GM18951 (cell line): Measurements from ENCODE around the gene ALKBH5.
A peak's percentile ranks its signal among the peaks of the same experiment; 100 is the strongest.

ENCODE experiments used
- POLR2A ChIP-seq: IDR thresholded peaks from 4 replicates; pipeline ENCODE4 v1.6.1; 2011; ENCODE audit warnings: mild to moderate bottlenecking; ENCODE audit not compliant: insufficient read length, insufficient read depth; ENCODE audit errors: extremely low read depth
- in situ Hi-C: fragments of 300-500 bp; cut with MboI; formaldehyde crosslinking; loops from one replicate; pipeline ENCODE4 v1.12.0; 2022; ENCODE audit warnings: low sequenced_read_pairs, mixed read lengths, inconsistent platforms; ENCODE audit not compliant: unreplicated experiment

ALKBH5 gene

GRCh38 chr17:18146259-18146658 is 37.4 kb upstream of the ALKBH5 start:
- in situ Hi-C loops = no loop called here
- no peak for TF ChIP-seq POLR2A

GRCh38 chr17:18146980-18147379 is 36.6 kb upstream of the ALKBH5 start:
- TF ChIP-seq POLR2A = no peak
- in situ Hi-C loops = no loop called here

- in situ Hi-C loops = no loop called here
- TF ChIP-seq POLR2A = no peak
Observed at GRCh38 chr17:18148586-18148985, 35.0 kb upstream of the ALKBH5 start.

GRCh38 chr17:18151290-18151689 is 32.3 kb upstream of the ALKBH5 start:
- in situ Hi-C loops = no loop called here
- no peak for TF ChIP-seq POLR2A

GRCh38 chr17:18155179-18155578 is 28.4 kb upstream of the ALKBH5 start:
- TF ChIP-seq POLR2A = no peak
- in situ Hi-C loops = no loop called here

- in situ Hi-C loops = no loop called here
- TF ChIP-seq POLR2A = no peak
Observed at GRCh38 chr17:18156171-18156975, 27.3 kb upstream of the ALKBH5 start.

- TF ChIP-seq POLR2A = no peak
- in situ Hi-C loops = no loop called here
Observed at GRCh38 chr17:18156976-18157280, 26.7 kb upstream of the ALKBH5 start.

GRCh38 chr17:18157354-18157985 is 26.2 kb upstream of the ALKBH5 start:
- TF ChIP-seq POLR2A = no peak
- in situ Hi-C loops = no loop called here

- in situ Hi-C loops = no loop called here
- TF ChIP-seq POLR2A = peak; percentile 23
Observed at GRCh38 chr17:18158022-18158600, 25.5 kb upstream of the ALKBH5 start.

- in situ Hi-C loops = no loop called here
- no peak for TF ChIP-seq POLR2A
Observed at GRCh38 chr17:18159551-18160120, 24.0 kb upstream of the ALKBH5 start.

GRCh38 chr17:18160128-18160856 is 23.3 kb upstream of the ALKBH5 start:
- in situ Hi-C loops = no loop called here
- TF ChIP-seq POLR2A = no peak

GRCh38 chr17:18161207-18162145 is 22.2 kb upstream of the ALKBH5 start:
- in situ Hi-C loops = no loop called here
- no peak for TF ChIP-seq POLR2A
